GM12892 (cell line): Measurements from ENCODE around the gene IL26.

ENCODE experiments used
- POLR2A ChIP-seq: IDR thresholded peaks from 2 replicates; pipeline ENCODE4 v1.6.1; 2011; ENCODE audit warnings: low read depth, low read length, control low read depth
- TAF1 ChIP-seq: IDR thresholded peaks from 2 replicates; pipeline ENCODE4 v1.6.1; 2011; ENCODE audit warnings: low read depth, mild to moderate bottlenecking, control low read depth, low read length, borderline replicate concordance

- no peak for TF ChIP-seq POLR2A
- no peak for TF ChIP-seq TAF1
Measured at GRCh38 chr12:68200854-68201253, 24.8 kb downstream of the IL26 start.
